Keratinocyte (primary cell): ENCODE measurements around the gene SMIM33.

Experiments
- CTCF ChIP-seq, 3 experiments: IDR thresholded peaks in 1 of 3; conservative IDR thresholded peaks in 1 of 3; optimal IDR thresholded peaks in 1 of 3; 2 replicates in 2 of 3; 3 replicates in 1 of 3; pipeline versions ENCODE3 to v1.5.1; 2011; ENCODE audit warnings: low read length in 3 of 3, mild to moderate bottlenecking in 3 of 3, moderate library complexity in 2 of 3, control low read depth in 1 of 3, inconsistent platforms in 1 of 3; ENCODE audit not compliant: insufficient read depth in 2 of 3; ENCODE audit errors: extremely low read depth in 1 of 3
- EZH2 ChIP-seq: IDR thresholded peaks from one replicate; pipeline ENCODE4 v1.6.1; 2012; ENCODE audit warnings: inconsistent platforms, mild to moderate bottlenecking, low read length, moderate library complexity

- TF ChIP-seq CTCF (optimal IDR thresholded peaks at IDR 0.05 in 1 of 3, IDR thresholded peaks at IDR 0.05 in 1 of 3, conservative IDR thresholded peaks at IDR 0.05 in 1 of 3; ENCODE audit: extremely low read depth in 1 of 3, insufficient read depth in 2 of 3, low read length in 3 of 3) (no peak), EZH2 (no peak)
These were observed 13.6 kb upstream of the SMIM33 start for GRCh38 chr5:139457241-139457640.
